IPS DF 4.7 (cell line): Measurements from ENCODE around the gene AFF3.

Source experiments
- DNase-seq: peaks from one replicate; pipeline ENCODE4 v3.0.0-alpha.2; 2013; ENCODE audit warnings: low spot score; ENCODE audit errors: extremely low read depth

The AFF3 gene

DNA sequence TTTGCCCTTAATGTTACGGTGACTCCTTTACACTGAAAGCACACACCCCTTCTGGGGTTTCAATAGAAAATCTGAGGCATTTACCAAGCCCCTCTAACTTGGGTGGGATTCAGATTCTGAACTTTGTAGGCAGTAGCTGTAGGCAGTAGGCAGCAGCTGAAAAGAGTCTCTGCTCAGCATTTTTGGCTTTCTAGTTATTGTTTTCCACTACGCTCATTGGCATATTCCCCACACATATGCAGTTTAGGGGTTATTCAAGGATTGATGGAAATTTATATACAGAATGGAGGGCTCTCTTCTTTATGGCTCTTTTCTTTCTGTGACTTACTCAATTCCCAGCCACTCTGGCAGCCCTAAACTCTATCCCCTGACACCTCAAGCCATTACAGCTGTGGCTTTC, 419.9 kb downstream of the AFF3 start:
- no peak for DNase-seq

GRCh38 chr2:99719102-99719501, 423.3 kb downstream of the AFF3 start:
- no peak for DNase-seq

- DNase-seq: no peak
Observed at GRCh38 chr2:99715956-99716355, 426.4 kb downstream of the AFF3 start.

DNA sequence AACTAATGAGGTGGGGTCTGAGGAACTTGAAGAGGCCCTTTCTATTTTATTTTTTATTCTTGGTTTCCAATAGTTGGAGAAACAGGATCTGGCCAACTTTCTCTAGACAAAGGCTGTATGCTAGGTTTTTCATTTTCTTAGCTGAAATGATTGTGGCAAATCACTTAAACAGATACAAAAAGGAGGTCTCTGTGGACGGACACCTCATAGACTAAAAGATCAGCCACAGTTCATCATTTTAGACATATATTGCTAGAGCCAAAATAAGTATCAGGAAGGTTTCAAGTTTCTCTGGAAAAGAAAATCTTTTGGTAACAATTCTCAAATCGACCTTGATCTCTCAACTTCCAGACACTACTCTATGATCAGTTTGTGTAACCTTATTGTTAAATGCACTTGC, 428.0 kb downstream of the AFF3 start:
- no peak for DNase-seq

DNA sequence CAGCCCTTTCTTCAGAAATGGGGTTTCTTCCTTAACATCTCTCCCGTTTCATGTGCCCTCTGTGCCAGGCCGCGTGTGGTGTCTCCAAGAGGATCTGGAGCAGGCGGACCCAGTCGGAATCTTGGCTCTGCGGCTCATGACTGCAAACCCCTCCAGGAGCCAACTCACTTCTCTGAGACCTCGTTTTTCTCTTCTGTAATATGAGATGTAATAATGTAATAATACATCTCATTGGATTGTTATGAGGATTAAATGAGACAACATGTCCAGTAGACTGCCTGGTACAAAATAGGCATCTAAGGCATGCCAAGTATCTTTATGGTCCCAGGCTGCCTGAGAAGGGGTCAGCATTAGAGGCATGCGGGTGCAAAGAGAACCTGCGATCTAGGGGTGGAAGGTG, 431.2 kb downstream of the AFF3 start:
- no peak for DNase-seq

- no peak for DNase-seq
Observed at GRCh38 chr2:99710721-99711120, 431.7 kb downstream of the AFF3 start.

GRCh38 chr2:99709229-99709628, 433.2 kb downstream of the AFF3 start:
- no peak for DNase-seq

DNA sequence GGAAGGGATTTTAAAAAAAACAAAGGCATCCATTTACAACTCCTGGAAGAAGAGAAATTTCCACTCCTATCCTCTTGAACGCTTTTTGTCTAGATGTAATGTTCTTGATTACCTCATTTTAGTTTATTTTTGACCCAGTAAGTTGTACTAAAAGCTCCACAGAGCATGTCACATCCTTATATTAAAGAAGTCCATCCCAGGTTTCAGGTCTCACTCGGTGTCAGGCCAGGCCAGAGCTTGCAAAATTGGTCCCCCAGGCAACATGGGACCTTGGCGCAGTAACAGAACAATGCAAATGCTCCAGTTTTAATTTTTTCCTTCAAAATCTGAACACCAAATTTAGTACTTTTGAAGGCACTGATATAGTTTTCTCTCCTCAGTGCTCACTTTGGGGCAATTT, 434.2 kb downstream of the AFF3 start:
- DNase-seq: no peak

DNA sequence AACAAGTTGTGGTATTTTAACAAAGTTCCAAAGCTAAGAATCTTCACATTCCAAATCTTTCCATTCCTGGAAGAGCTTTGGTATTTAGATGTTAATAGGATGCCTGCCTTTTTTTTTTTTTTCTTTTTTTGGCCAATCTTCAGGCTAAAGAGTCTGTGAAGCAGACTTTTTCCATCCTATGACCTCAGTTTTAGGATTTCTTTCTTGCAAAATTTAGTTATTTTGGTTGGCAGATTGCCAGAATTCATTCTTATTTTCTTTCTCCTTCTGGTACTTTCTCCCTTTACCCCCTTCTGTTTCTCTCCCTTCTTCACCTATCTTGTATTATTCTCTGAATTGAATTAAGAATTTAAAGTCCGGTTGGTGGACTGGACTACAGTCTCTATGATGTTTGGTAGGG, 434.8 kb downstream of the AFF3 start:
- DNase-seq: no peak

DNA sequence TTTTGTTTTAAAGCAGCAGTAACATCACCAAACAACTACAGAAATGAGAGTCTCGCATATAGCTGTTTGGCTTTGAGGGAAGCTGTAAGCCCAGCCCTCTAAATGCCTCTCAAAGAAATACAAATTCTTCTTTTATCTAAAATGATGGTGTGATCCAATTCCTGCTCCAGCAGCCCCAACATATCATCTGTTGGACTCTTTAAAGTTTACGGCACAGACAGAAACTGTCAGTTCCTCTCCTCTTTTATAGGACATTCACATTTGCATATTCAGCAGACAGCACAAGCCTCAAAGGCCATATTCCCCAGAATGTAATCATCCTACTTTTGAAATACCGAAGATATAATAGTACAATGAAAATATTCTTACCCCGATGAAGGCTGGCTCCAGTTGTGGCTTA, 435.7 kb downstream of the AFF3 start:
- DNase-seq: no peak

DNA sequence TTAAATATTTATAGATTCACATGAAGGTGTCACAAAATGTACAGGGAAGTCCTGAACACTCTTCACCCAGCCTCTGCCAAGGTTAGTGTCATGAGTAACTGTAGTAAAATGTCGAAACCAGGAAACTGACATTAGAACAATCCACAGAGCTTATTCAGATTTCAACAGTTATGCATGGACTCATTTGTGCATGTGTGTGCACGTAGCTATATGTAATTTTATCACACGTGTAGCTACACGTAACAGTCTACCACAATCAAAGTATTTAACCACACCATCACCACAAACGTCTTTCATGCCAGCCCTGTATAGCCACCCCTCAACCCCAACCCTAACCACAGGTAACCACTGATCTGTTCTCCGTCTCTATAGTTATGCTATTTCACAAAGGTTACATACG, 440.9 kb downstream of the AFF3 start:
- no peak for DNase-seq

GRCh38 chr2:99700482-99701398, 441.6 kb downstream of the AFF3 start:
- no peak for DNase-seq

- no peak for DNase-seq
Observed at GRCh38 chr2:99698896-99699295, 443.5 kb downstream of the AFF3 start.

DNA sequence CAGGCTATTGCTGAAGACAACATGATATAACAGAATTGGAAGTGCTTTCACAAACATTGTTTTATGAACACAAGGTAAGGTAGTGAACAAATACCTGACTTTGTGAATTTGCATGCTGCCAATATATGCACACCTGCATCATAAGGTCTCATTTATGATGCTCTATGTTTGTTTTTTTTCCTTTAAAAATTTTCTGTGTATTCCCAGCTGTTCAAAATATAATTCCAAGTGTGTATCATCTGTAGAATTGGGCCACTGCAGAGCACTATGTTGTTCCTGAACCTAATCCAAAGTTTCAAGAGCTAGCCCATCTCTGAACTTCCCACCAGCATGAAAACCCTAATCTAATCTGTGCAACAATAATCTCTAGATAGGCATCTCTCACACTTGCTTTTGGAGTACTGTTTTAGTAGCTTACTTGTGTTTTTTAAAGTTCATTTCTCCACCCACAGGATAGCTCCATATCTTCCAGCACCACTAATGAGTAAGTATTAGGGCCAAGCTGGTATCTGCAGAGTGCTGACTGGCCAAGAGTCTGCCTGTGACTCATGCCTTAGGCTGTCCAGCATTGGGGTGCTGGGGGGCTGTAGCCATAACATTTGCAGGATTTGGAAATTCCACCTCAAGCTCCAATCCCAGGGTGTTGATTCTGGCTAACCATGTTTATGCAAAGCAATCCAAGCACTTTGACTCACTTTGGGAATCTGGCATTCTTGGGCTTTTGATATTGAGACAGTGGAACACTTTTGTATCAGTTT, 444.4 kb downstream of the AFF3 start:
- no peak for DNase-seq

DNA sequence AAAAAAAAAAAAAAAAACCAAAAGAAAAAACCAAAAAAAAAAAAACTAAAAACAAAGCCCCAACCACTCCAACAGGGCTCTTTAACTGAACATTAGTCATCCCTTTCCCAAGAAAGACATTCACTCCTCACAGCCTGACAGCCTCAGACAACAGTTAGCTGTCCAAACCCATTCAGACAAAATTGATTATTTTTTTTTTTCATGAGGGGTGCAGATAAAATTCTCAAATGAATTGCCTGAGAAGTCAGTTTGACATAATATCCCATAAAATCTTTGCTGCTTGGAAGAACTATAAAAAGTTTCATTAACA, 446.5 kb downstream of the AFF3 start:
- DNase-seq: no peak

DNA sequence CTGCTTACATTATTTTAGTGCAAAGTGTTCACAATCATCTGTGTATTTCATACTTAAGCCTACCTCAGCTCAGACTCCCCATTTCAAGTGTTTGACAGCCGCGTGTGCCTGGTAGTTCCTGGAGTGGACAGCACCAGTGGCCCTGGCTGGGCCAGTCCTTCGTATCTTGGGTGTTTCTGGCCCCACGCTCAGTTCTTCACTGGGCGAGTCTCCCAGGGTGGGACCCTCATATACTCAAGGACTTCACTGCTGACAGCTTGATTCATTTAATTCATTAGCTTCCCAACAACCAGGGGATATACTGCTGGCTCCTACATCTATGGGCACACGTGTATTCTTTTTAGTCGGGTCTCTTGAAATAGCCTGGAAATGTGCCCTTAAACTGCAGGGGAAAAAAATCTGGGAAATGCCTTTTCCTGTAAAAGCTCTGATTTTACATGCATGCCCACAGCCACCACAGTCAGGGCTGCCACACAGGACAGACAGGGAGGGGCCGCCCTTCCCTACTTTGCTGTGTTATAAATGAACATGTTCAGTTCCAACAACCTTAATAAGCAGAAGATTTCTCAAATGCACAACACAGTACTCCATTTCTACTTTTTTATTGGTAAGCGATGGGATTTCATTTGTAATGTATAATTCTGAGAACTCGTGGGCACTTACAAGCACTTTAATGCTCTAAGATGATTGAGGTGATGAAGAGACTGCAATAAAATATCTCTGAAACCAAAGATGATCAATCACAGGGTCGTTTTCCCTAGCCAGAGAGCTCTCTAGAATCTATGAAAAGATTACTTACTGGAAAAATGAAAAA, 447.1 kb downstream of the AFF3 start:
- no peak for DNase-seq

- DNase-seq: no peak
Observed at GRCh38 chr2:99694331-99694730, 448.1 kb downstream of the AFF3 start.

GRCh38 chr2:99692785-99693184, 449.6 kb downstream of the AFF3 start:
- DNase-seq: no peak

DNA sequence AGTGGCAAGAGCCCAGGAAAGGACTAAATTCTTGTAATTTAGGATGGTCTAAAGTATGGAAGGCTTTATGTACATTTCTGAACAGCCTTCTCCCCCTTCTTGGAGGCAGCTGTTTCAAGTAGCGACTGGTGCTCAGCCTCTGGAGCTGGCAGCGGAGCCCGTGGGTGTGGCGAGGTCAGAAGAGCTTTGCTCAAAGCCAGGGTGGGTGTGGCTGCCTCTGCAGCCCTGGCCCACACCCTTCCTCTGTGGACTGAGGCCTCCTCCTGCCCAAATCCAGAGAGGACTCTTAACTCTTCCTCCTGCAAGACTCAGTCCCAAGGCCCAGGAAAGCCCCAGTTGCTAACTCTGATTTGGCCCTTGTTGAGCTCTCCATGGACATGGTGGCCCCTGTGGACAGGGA, 450.5 kb downstream of the AFF3 start:
- no peak for DNase-seq

GRCh38 chr2:99689145-99689742, 453.1 kb downstream of the AFF3 start:
- no peak for DNase-seq

GRCh38 chr2:99688699-99689098, 453.7 kb downstream of the AFF3 start:
- DNase-seq: no peak
